ENCODE data around the gene CCDC158.
"Not testable (repeated sequence)": the region's sequence is repeated elsewhere in the genome, so short reads cannot be mapped to it uniquely, and the experiment has no call there.

Gene CCDC158

GRCh38 chr4:76307660-76308014, 113.3 kb downstream of the CCDC158 start:
- DNase-seq, result no peak

GRCh38 chr4:76306882-76307659, 113.9 kb downstream of the CCDC158 start:
- DNase-seq, result peak; percentile 64

- peak; percentile 48 for DNase-seq
Observed at GRCh38 chr4:76305971-76306881, 114.7 kb downstream of the CCDC158 start, which contains the start of gene STBD1. Gene STBD1 (plus strand): TSS chr4:76306733. CDS start chr4:76306770, 37 bp downstream.

GRCh38 chr4:76305033-76305687, 115.8 kb downstream of the CCDC158 start:
- DNase-seq, result no peak

- DNase-seq, result no peak
Observed at GRCh38 chr4:76302826-76303438, 118.0 kb downstream of the CCDC158 start.

GRCh38 chr4:76301775-76302162, 119.2 kb downstream of the CCDC158 start:
- no peak for DNase-seq

GRCh38 chr4:76301068-76301774, 119.7 kb downstream of the CCDC158 start:
- DNase-seq, result no peak

- DNase-seq, result no peak
Observed at GRCh38 chr4:76300012-76300411, 120.9 kb downstream of the CCDC158 start.

- DNase-seq, result no peak
Observed at GRCh38 chr4:76298227-76298626, 122.7 kb downstream of the CCDC158 start.

- no peak for DNase-seq
Observed at GRCh38 chr4:76296286-76296820, 124.6 kb downstream of the CCDC158 start.

- DNase-seq, result no peak
Observed at GRCh38 chr4:76293772-76294171, 127.2 kb downstream of the CCDC158 start.

- DNase-seq, result no peak
Observed at GRCh38 chr4:76292730-76293129, 128.2 kb downstream of the CCDC158 start.

- not testable (repeated sequence) for DNase-seq
Observed at GRCh38 chr4:76287811-76288210, 133.1 kb downstream of the CCDC158 start.

GRCh38 chr4:76283900-76284299, 137.0 kb downstream of the CCDC158 start:
- no peak for DNase-seq

- DNase-seq, result no peak
Observed at GRCh38 chr4:76282941-76283689, 137.8 kb downstream of the CCDC158 start.

- not testable (repeated sequence) for DNase-seq
Observed at GRCh38 chr4:76281594-76281993, 139.3 kb downstream of the CCDC158 start.

GRCh38 chr4:76280488-76281441, 140.2 kb downstream of the CCDC158 start:
- DNase-seq, result no peak

GRCh38 chr4:76279462-76279861, 141.5 kb downstream of the CCDC158 start:
- no peak for DNase-seq

GRCh38 chr4:76278583-76278982, 142.4 kb downstream of the CCDC158 start:
- DNase-seq, result no peak

GRCh38 chr4:76277667-76278066, 143.3 kb downstream of the CCDC158 start:
- DNase-seq, result no peak

Data from NCI-H82 (cell line).